ENCODE data around the gene GRM8. TPM values are rescaled to one million over a fixed set of nuclear protein-coding genes. Genes with fewer than 3 reads are reported as not detected.

The GRM8 gene
- total RNA-seq, 1 donor from 2014 or later = 2.2 TPM

GRCh38 chr7:127039541-127039940 lies 213.2 kb downstream of the GRM8 start:
- Histone ChIP-seq H3K27ac (ENCODE audit: low read depth, low read length) (no peak overlapping the region), H3K27me3 (ENCODE audit: insufficient read depth, low read length) (no peaks in the 10 kb centered on the region), H4K20me1 (ENCODE audit: insufficient read depth, low read length) (no peaks in the 10 kb centered on the region), H3K9ac (ENCODE audit: low read length) (no peak overlapping the region), H3K4me3 (ENCODE audit: insufficient read depth, low read depth, low read length) (no peak overlapping the region), H3K79me2 (ENCODE audit: insufficient read depth, low read length) (no peaks in the 10 kb centered on the region), H3K9me3 (ENCODE audit: insufficient read depth, low read depth, low read length) (no peaks in the 10 kb centered on the region), H3K4me2 (ENCODE audit: low read length) (no peak overlapping the region), H3K4me1 (ENCODE audit: insufficient read depth, low read length) (no peaks in the 10 kb centered on the region), H3K36me3 (ENCODE audit: insufficient read depth, low read length) (no peaks in the 10 kb centered on the region), H2AFZ (ENCODE audit: low read depth, low read length) (no peak overlapping the region)
- Mint-ChIP-seq H3K4me1 (ENCODE audit: low read depth, unreplicated experiment) (no peaks in the 10 kb centered on the region), H3K4me3 (ENCODE audit: unreplicated experiment) (no peak overlapping the region), H3K36me3 (ENCODE audit: low read depth, unreplicated experiment) (no peaks in the 10 kb centered on the region), H3K27ac (ENCODE audit: unreplicated experiment) (no peak overlapping the region), H3K27me3 (ENCODE audit: low read depth, unreplicated experiment) (peaks cover 2% of the 10 kb centered on the region), H3K9me3 (ENCODE audit: unreplicated experiment) (no peaks in the 10 kb centered on the region)
- FAIRE-seq (no peak), DNase-seq (ENCODE audit: low read depth) (no peak)
- TF ChIP-seq CTCF (IDR thresholded peaks at IDR 0.05; ENCODE audit: insufficient read depth, low read depth, low read length) (no peak), EZH2 (IDR thresholded peaks at IDR 0.05; ENCODE audit: insufficient read depth, low read length) (no peak)

GRCh38 chr7:127035203-127035849 lies 217.4 kb downstream of the GRM8 start:
- TF ChIP-seq CTCF (IDR thresholded peaks at IDR 0.05; ENCODE audit: insufficient read depth, low read depth, low read length) (no peak), EZH2 (IDR thresholded peaks at IDR 0.05; ENCODE audit: insufficient read depth, low read length) (no peak)
- H3K4me1 Mint-ChIP-seq (ENCODE audit: low read depth, unreplicated experiment) = no peaks in the 10 kb centered on the region
- no peak overlapping the region for H3K4me3 Mint-ChIP-seq (ENCODE audit: unreplicated experiment)
- Histone ChIP-seq H3K4me3 (ENCODE audit: insufficient read depth, low read depth, low read length) (no peak overlapping the region), H3K4me1 (ENCODE audit: insufficient read depth, low read length) (no peaks in the 10 kb centered on the region), H3K27ac (ENCODE audit: low read depth, low read length) (no peak overlapping the region), H3K9me3 (ENCODE audit: insufficient read depth, low read depth, low read length) (no peaks in the 10 kb centered on the region), H4K20me1 (ENCODE audit: insufficient read depth, low read length) (no peaks in the 10 kb centered on the region), H3K36me3 (ENCODE audit: insufficient read depth, low read length) (no peaks in the 10 kb centered on the region), H3K9ac (ENCODE audit: low read length) (no peak overlapping the region), H2AFZ (ENCODE audit: low read depth, low read length) (no peak overlapping the region), H3K27me3 (ENCODE audit: insufficient read depth, low read length) (no peaks in the 10 kb centered on the region), H3K4me2 (ENCODE audit: low read length) (no peak overlapping the region), H3K79me2 (ENCODE audit: insufficient read depth, low read length) (no peaks in the 10 kb centered on the region)
- H3K27me3 Mint-ChIP-seq (ENCODE audit: low read depth, unreplicated experiment) = peaks cover 4% of the 10 kb centered on the region
- H3K36me3 Mint-ChIP-seq (ENCODE audit: low read depth, unreplicated experiment) = no peaks in the 10 kb centered on the region
- no peak for FAIRE-seq
- no peak overlapping the region for H3K27ac Mint-ChIP-seq (ENCODE audit: unreplicated experiment)
- no peaks in the 10 kb centered on the region for H3K9me3 Mint-ChIP-seq (ENCODE audit: unreplicated experiment)
- DNase-seq (ENCODE audit: low read depth) = no peak

GRCh38 chr7:127034186-127034806 lies 218.4 kb downstream of the GRM8 start:
- Histone ChIP-seq H2AFZ (ENCODE audit: low read depth, low read length) (no peak overlapping the region), H4K20me1 (ENCODE audit: insufficient read depth, low read length) (no peaks in the 10 kb centered on the region), H3K4me1 (ENCODE audit: insufficient read depth, low read length) (no peaks in the 10 kb centered on the region), H3K27me3 (ENCODE audit: insufficient read depth, low read length) (no peaks in the 10 kb centered on the region), H3K4me2 (ENCODE audit: low read length) (no peak overlapping the region), H3K27ac (ENCODE audit: low read depth, low read length) (no peak overlapping the region), H3K4me3 (ENCODE audit: insufficient read depth, low read depth, low read length) (no peak overlapping the region), H3K9me3 (ENCODE audit: insufficient read depth, low read depth, low read length) (no peaks in the 10 kb centered on the region), H3K79me2 (ENCODE audit: insufficient read depth, low read length) (no peaks in the 10 kb centered on the region), H3K9ac (ENCODE audit: low read length) (no peak overlapping the region), H3K36me3 (ENCODE audit: insufficient read depth, low read length) (no peaks in the 10 kb centered on the region)
- Mint-ChIP-seq H3K27ac (ENCODE audit: unreplicated experiment) (no peak overlapping the region), H3K9me3 (ENCODE audit: unreplicated experiment) (no peaks in the 10 kb centered on the region), H3K4me3 (ENCODE audit: unreplicated experiment) (no peak overlapping the region), H3K4me1 (ENCODE audit: low read depth, unreplicated experiment) (no peaks in the 10 kb centered on the region), H3K36me3 (ENCODE audit: low read depth, unreplicated experiment) (no peaks in the 10 kb centered on the region), H3K27me3 (ENCODE audit: low read depth, unreplicated experiment) (peaks cover 4% of the 10 kb centered on the region)
- DNase-seq (ENCODE audit: low read depth) (no peak), FAIRE-seq (no peak)
- TF ChIP-seq EZH2 (IDR thresholded peaks at IDR 0.05; ENCODE audit: insufficient read depth, low read length) = no peak
- TF ChIP-seq CTCF (IDR thresholded peaks at IDR 0.05; ENCODE audit: insufficient read depth, low read depth, low read length) = no peak

All from astrocyte (in vitro differentiated cells and primary cell).